ENCODE data around the gene GFOD2.

DNA sequence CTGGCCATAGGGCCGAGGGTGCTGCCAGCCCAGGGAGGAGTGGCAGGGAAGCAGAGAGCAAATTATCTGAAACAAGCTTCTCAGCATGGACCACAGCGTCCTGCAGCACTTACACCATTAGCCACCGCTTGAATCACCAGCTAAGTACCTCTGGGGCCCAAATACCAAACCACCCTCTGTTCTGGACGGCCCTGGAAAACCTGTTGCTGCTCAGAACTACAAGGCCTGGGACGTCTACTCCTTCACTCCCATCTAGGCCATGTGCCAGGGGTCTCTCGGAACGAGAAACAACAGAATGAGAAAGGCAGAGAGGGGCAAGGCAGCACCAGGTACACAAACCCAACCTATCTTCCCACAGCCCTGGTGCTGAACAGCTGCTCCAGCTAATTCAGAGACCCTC is 39.9 kb upstream of the GFOD2 start:
- TF ChIP-seq, protein P1, sequence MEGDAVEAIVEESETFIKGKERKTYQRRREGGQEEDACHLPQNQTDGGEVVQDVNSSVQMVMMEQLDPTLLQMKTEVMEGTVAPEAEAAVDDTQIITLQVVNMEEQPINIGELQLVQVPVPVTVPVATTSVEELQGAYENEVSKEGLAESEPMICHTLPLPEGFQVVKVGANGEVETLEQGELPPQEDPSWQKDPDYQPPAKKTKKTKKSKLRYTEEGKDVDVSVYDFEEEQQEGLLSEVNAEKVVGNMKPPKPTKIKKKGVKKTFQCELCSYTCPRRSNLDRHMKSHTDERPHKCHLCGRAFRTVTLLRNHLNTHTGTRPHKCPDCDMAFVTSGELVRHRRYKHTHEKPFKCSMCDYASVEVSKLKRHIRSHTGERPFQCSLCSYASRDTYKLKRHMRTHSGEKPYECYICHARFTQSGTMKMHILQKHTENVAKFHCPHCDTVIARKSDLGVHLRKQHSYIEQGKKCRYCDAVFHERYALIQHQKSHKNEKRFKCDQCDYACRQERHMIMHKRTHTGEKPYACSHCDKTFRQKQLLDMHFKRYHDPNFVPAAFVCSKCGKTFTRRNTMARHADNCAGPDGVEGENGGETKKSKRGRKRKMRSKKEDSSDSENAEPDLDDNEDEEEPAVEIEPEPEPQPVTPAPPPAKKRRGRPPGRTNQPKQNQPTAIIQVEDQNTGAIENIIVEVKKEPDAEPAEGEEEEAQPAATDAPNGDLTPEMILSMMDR (IDR thresholded peaks at IDR 0.05; ENCODE audit: extremely low read depth in 1 of 2, insufficient read depth in 1 of 2, low read depth in 1 of 2, low read length in 2 of 2), result no peak
- no peak for TF ChIP-seq EZH2 (IDR thresholded peaks at IDR 0.05; ENCODE audit: borderline replicate concordance, low read depth, low read length, severe bottlenecking)
